Breast epithelium (tissue), 4 donors: Measurements from ENCODE around the gene CHRM1. TPM values are rescaled to one million over a fixed set of nuclear protein-coding genes. Genes with fewer than 3 reads are reported as not detected.
A peak's percentile ranks its signal among the peaks of the same experiment; 100 is the strongest.
"Not testable (repeated sequence)": the region's sequence is repeated elsewhere in the genome, so short reads cannot be mapped to it uniquely, and the experiment has no call there.

ENCODE experiments used
- DNase-seq, 2 donors: peaks; one replicate each; pipeline ENCODE4 v3.0.0-alpha.2; 2019; ENCODE audit warnings: low spot score in 2 of 2
- H3K27ac ChIP-seq, 2 donors: fragments of 200-600 bp; sonication (generic) in 1 of 2; one replicate each; pipeline ENCODE4 v1.5.1; 2016 to 2019; ENCODE audit warnings: mild to moderate bottlenecking in 1 of 2
- H3K27me3 ChIP-seq, 2 donors: fragments of 200-600 bp; sonication (generic) in 1 of 2; one replicate each; pipeline versions ENCODE4 v1.5.1 to v1.6.0; 2017 to 2019; ENCODE audit warnings: control low read depth in 1 of 2, mild to moderate bottlenecking in 1 of 2
- H3K36me3 ChIP-seq: fragments of 200-600 bp; one replicate; pipeline ENCODE4 v1.5.1; 2019
- H3K4me1 ChIP-seq, 2 donors: fragments of 200-600 bp; sonication (generic); one replicate each; pipeline ENCODE4 v1.5.1; 2016 to 2019; ENCODE audit warnings: control low read depth in 1 of 2
- H3K4me3 ChIP-seq, 3 donors: fragments of 200-600 bp; sonication (generic); 1 replicate in 2 of 3; 2 replicates in 1 of 3; pipeline ENCODE4 v1.5.1; 2016 to 2019; ENCODE audit warnings: mild to moderate bottlenecking in 3 of 3, moderate library complexity in 2 of 3
- H3K9me3 ChIP-seq, 2 donors: fragments of 200-600 bp; sonication (generic) in 1 of 2; one replicate each; pipeline ENCODE4 v1.5.1; 2016 to 2019; ENCODE audit warnings: control low read depth in 1 of 2
- POLR2A ChIP-seq: fragments of 450-650 bp; IDR thresholded peaks from one replicate; pipeline ENCODE4 v1.6.1; 2016; ENCODE audit warnings: antibody characterized with exemption, mild to moderate bottlenecking, moderate library complexity
- POLR2AphosphoS5 ChIP-seq, 3 donors: sonication (generic); formaldehyde crosslinking; IDR thresholded peaks; one replicate each; pipeline ENCODE4 v1.6.1; 2017; ENCODE audit warnings: antibody characterized with exemption in 3 of 3
- intact Hi-C: fragments of 100-400 bp; cut with DNase I; formaldehyde crosslinking; loops from one replicate; pipeline ENCODE4 v1.15.1; 2023; ENCODE audit warnings: low total_unique reads
- total RNA-seq, 3 donors: library from RNA; depleted of rRNA; stranded (reverse); fragments of >200 nt; gene quantifications; one replicate each; pipeline ENCODE4 v1.1.0, GENCODE V29; 2016
- TF ChIP-seq, protein P1 (sequence below), 3 donors: fragments of 450-650 bp; IDR thresholded peaks; one replicate each; pipeline ENCODE4 v1.5.1; 2016 to 2017; ENCODE audit warnings: antibody characterized with exemption in 3 of 3, mild to moderate bottlenecking in 3 of 3, moderate library complexity in 3 of 3

Gene CHRM1
- total RNA-seq, 3 donors from 2014 or later = 0.88 to 1.3 TPM; not detected in 1

DNA sequence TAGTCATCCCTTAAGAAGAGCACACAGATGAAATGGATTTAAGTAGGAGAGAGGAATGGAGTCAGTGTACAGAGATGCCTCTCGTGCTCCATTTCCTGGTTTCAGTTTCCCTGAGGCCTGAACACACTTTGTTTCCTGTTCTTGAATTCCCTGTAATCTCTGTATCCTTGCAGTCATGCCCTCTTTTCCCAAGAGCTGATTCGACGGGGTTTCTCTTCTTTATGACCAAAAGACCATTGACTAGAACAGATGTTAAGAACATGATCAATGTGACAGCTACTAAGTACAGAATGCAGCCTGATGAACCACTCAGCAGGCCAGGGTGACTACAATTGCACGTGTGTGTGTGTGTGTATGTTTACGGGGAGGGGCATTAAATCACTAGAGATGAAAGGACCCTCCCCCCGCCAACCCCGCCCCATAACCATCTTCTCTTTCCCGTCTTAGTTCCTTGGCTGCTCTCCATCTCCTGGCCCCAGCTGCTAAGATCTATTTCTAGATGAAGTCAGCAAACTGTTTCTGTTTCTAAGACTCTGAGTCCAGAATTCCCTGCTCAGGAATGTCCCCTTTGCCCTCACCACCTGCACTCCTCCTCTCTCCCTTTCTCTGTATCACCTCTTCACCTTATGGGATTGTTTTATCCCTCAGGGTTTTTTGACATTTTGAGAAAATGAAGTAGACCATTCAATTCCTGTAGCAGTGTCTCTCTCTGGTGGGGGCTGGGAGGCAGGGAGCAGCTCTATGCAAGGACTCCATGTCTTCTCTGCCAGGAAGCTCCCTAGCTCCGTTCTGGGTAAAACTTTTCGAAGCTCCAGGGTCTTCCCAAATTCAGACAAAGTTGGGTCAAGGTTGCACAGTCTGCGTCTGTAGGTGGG lies 37.6 kb upstream of the CHRM1 start:
- no peaks in the 10 kb centered on the region for H3K36me3 ChIP-seq
- intact Hi-C loops = no loop called here
- H3K4me1 ChIP-seq = no peaks in the 10 kb centered on the region
- H3K27ac ChIP-seq = peak overlapping the region; percentile 23 to 71
- H3K27me3 ChIP-seq = no peaks in the 10 kb centered on the region
- TF ChIP-seq POLR2A (no peak), POLR2AphosphoS5 (IDR thresholded peaks at IDR 0.05) (no peak)
- TF ChIP-seq, protein P1, sequence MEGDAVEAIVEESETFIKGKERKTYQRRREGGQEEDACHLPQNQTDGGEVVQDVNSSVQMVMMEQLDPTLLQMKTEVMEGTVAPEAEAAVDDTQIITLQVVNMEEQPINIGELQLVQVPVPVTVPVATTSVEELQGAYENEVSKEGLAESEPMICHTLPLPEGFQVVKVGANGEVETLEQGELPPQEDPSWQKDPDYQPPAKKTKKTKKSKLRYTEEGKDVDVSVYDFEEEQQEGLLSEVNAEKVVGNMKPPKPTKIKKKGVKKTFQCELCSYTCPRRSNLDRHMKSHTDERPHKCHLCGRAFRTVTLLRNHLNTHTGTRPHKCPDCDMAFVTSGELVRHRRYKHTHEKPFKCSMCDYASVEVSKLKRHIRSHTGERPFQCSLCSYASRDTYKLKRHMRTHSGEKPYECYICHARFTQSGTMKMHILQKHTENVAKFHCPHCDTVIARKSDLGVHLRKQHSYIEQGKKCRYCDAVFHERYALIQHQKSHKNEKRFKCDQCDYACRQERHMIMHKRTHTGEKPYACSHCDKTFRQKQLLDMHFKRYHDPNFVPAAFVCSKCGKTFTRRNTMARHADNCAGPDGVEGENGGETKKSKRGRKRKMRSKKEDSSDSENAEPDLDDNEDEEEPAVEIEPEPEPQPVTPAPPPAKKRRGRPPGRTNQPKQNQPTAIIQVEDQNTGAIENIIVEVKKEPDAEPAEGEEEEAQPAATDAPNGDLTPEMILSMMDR (IDR thresholded peaks at IDR 0.05) = no peak
- no peaks in the 10 kb centered on the region for H3K9me3 ChIP-seq
- H3K4me3 ChIP-seq = no peak overlapping the region
- no peak for DNase-seq

DNA sequence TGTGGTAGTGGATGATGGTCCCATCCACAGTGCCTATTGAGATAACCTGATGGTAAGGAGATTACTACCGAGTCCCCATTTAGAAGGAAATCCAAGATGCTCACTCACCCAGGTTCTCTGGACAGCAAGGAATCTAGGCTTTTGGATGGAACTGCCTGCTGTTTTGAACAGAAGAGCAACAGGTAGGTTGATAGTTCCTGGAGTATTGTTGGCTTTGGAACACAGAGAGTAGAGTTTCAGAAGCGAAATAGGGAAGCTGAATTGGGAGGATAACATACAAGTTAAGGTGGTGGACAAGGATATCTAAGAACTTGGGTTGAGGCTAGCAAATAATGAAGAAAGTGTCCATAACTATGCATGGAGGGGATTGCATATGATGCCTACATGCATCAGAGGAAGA lies 36.0 kb upstream of the CHRM1 start:
- no peak for DNase-seq
- TF ChIP-seq POLR2AphosphoS5 (IDR thresholded peaks at IDR 0.05) = no peak
- TF ChIP-seq, protein P1 (IDR thresholded peaks at IDR 0.05) = no peak
- no peak for TF ChIP-seq POLR2A
- no peaks in the 10 kb centered on the region for H3K4me1 ChIP-seq
- H3K4me3 ChIP-seq = no peak overlapping the region
- H3K36me3 ChIP-seq = no peaks in the 10 kb centered on the region
- no peaks in the 10 kb centered on the region for H3K27me3 ChIP-seq
- H3K27ac ChIP-seq = no peak overlapping the region
- H3K9me3 ChIP-seq = no peaks in the 10 kb centered on the region
- intact Hi-C loops = no loop called here

DNA sequence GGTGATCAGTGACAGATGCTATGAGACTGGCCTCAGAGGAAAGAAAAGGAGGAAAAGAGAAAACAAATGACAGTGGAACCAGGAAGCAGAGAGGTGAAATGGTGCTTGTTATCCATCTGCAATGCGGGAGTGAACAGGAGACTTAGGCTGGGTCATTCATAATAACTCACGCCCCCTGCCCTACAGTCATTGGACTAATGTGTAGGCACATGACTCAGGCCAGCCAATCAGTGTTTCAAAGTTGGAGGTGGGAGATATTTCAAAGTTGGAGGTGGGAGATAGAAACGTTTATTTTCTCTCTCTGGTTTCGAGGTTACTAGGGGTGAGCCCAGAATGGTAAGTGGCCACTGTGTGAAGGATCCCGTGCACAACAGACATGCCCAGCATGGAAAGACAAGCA lies 33.3 kb upstream of the CHRM1 start:
- no peak for DNase-seq
- intact Hi-C loops = no loop called here

DNA sequence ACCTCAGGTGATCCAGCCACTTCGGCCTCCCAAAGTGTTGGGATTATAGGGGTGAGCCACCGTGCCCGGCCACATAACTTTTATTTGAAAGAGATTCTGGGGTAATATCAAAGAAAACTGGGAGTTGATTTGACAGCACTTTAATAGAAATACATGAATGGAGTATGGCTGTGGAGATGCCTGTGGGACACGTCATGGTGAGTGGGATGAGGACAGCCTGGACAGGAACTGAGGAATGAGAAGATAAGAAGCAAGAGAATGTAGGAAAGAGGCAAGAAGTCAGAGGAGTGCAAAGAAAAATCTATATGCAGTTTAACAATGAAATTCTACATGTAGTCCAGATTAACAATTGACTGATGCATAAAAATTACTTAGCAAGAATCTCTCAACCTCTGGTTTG lies 32.6 kb upstream of the CHRM1 start:
- Histone ChIP-seq H3K9me3 (no peaks in the 10 kb centered on the region), H3K4me3 (no peak overlapping the region), H3K36me3 (no peaks in the 10 kb centered on the region), H3K27me3 (no peaks in the 10 kb centered on the region), H3K27ac (no peak overlapping the region), H3K4me1 (no peaks in the 10 kb centered on the region)
- intact Hi-C loops = no loop called here
- no peak for DNase-seq
- TF ChIP-seq, protein P1 (IDR thresholded peaks at IDR 0.05) = no peak
- TF ChIP-seq POLR2AphosphoS5 (IDR thresholded peaks at IDR 0.05) (no peak), POLR2A (no peak)

More for the DNA sequence above, 33.3 kb upstream of the CHRM1 start:
- H3K27ac ChIP-seq = no peak overlapping the region
- H3K4me1 ChIP-seq = no peaks in the 10 kb centered on the region
- TF ChIP-seq, protein P1 (IDR thresholded peaks at IDR 0.05) = no peak
- TF ChIP-seq POLR2A (no peak), POLR2AphosphoS5 (IDR thresholded peaks at IDR 0.05) (no peak)
- H3K36me3 ChIP-seq = no peaks in the 10 kb centered on the region
- no peak overlapping the region for H3K4me3 ChIP-seq
- H3K27me3 ChIP-seq = no peaks in the 10 kb centered on the region
- H3K9me3 ChIP-seq = no peaks in the 10 kb centered on the region

- no peaks in the 10 kb centered on the region for H3K9me3 ChIP-seq
- DNase-seq = no peak
- TF ChIP-seq POLR2AphosphoS5 (IDR thresholded peaks at IDR 0.05) (no peak), POLR2A (no peak)
- TF ChIP-seq, protein P1 (IDR thresholded peaks at IDR 0.05) = no peak
- no peak overlapping the region for H3K4me3 ChIP-seq
- H3K27me3 ChIP-seq = no peaks in the 10 kb centered on the region
- intact Hi-C loops = no loop called here
- no peaks in the 10 kb centered on the region for H3K36me3 ChIP-seq
- no peak overlapping the region for H3K27ac ChIP-seq
- no peaks in the 10 kb centered on the region for H3K4me1 ChIP-seq
These were observed 27.7 kb upstream of the CHRM1 start for GRCh38 chr11:62948765-62949320.

- intact Hi-C loops, DNase-seq, H3K36me3 ChIP-seq, H3K27ac ChIP-seq, H3K27me3 ChIP-seq, H3K4me1 ChIP-seq, H3K4me3 ChIP-seq, H3K9me3 ChIP-seq: not testable (repeated sequence)
These were observed 24.4 kb upstream of the CHRM1 start for GRCh38 chr11:62945538-62945937.

- H3K27me3 ChIP-seq, H3K27ac ChIP-seq, H3K36me3 ChIP-seq, DNase-seq, H3K9me3 ChIP-seq, H3K4me1 ChIP-seq, H3K4me3 ChIP-seq, intact Hi-C loops: not testable (repeated sequence)
These were observed 16.4 kb upstream of the CHRM1 start for GRCh38 chr11:62937528-62937927.
